ENCODE results near the gene STX16.
A peak's percentile ranks its signal among the peaks of the same experiment; 100 is the strongest.

STX16 gene

DNA sequence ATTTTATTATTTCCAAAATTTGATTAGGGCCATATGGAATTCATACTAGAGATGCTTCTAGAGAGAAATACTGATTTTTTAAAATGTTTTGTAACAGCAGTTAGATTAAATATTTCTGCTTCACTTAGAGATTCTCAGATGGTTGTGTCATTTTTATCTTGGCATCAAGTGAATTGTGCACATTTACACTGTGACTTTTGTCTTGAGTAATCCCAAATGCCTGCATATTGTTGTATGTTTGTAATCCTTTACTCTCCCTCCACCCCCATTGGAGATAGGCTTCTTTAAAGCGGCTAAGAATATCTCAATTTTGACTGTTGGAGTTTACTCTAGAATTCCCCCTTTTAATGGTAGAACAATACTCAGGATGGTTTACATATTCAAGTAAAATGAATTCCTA, 19.0 kb downstream of the STX16 start:
- H3K27me3 ChIP-seq (replicated peaks; ENCODE audit: control insufficient read depth, insufficient read depth, low read length): no peaks in the 10 kb centered on the region
- H3K4me1 ChIP-seq (ENCODE audit: control insufficient read depth, insufficient read depth, low read length): peaks cover 15% of the 10 kb centered on the region
- no peak overlapping the region for H3K4me3 ChIP-seq (ENCODE audit: low read length)
- no peak overlapping the region for H3K9ac ChIP-seq (ENCODE audit: low read length)
- H3K9me3 ChIP-seq (ENCODE audit: control insufficient read depth, low read length): no peaks in the 10 kb centered on the region
- DNase-seq (ENCODE audit: low read depth): peak; percentile 76
- H3K36me3 ChIP-seq (ENCODE audit: control insufficient read depth, insufficient read depth, low read length, severe bottlenecking): peaks cover 70% of the 10 kb centered on the region

- no peak for DNase-seq (ENCODE audit: low read depth)
- Histone ChIP-seq H3K9ac (ENCODE audit: low read length) (no peak overlapping the region), H3K4me3 (ENCODE audit: low read length) (no peak overlapping the region), H3K9me3 (ENCODE audit: control insufficient read depth, low read length) (no peaks in the 10 kb centered on the region), H3K4me1 (ENCODE audit: control insufficient read depth, insufficient read depth, low read length) (peaks cover 15% of the 10 kb centered on the region), H3K27me3 (replicated peaks; ENCODE audit: control insufficient read depth, insufficient read depth, low read length) (no peaks in the 10 kb centered on the region), H3K36me3 (ENCODE audit: control insufficient read depth, insufficient read depth, low read length, severe bottlenecking) (peaks cover 76% of the 10 kb centered on the region)
Observed at GRCh38 chr20:58670659-58671058, 19.6 kb downstream of the STX16 start.

- H3K36me3 ChIP-seq (ENCODE audit: control insufficient read depth, insufficient read depth, low read length, severe bottlenecking): peaks cover 84% of the 10 kb centered on the region
- no peaks in the 10 kb centered on the region for H3K9me3 ChIP-seq (ENCODE audit: control insufficient read depth, low read length)
- no peak overlapping the region for H3K9ac ChIP-seq (ENCODE audit: low read length)
- H3K4me1 ChIP-seq (ENCODE audit: control insufficient read depth, insufficient read depth, low read length): peaks cover 15% of the 10 kb centered on the region
- no peak overlapping the region for H3K4me3 ChIP-seq (ENCODE audit: low read length)
- no peaks in the 10 kb centered on the region for H3K27me3 ChIP-seq (replicated peaks; ENCODE audit: control insufficient read depth, insufficient read depth, low read length)
- no peak for DNase-seq (ENCODE audit: low read depth)
Observed at GRCh38 chr20:58673119-58673518, 22.0 kb downstream of the STX16 start.

GRCh38 chr20:58675146-58675584, 24.1 kb downstream of the STX16 start:
- no peak overlapping the region for H3K9ac ChIP-seq (ENCODE audit: low read length)
- no peak for DNase-seq (ENCODE audit: low read depth)
- H3K4me3 ChIP-seq (ENCODE audit: low read length): no peak overlapping the region
- peaks cover 88% of the 10 kb centered on the region for H3K36me3 ChIP-seq (ENCODE audit: control insufficient read depth, insufficient read depth, low read length, severe bottlenecking)
- H3K27me3 ChIP-seq (replicated peaks; ENCODE audit: control insufficient read depth, insufficient read depth, low read length): no peaks in the 10 kb centered on the region
- no peaks in the 10 kb centered on the region for H3K9me3 ChIP-seq (ENCODE audit: control insufficient read depth, low read length)
- H3K4me1 ChIP-seq (ENCODE audit: control insufficient read depth, insufficient read depth, low read length): peaks cover 5% of the 10 kb centered on the region

GRCh38 chr20:58675641-58676040, 24.6 kb downstream of the STX16 start:
- Histone ChIP-seq H3K9me3 (ENCODE audit: control insufficient read depth, low read length) (no peaks in the 10 kb centered on the region), H3K9ac (ENCODE audit: low read length) (no peak overlapping the region), H3K4me3 (ENCODE audit: low read length) (no peak overlapping the region), H3K27me3 (replicated peaks; ENCODE audit: control insufficient read depth, insufficient read depth, low read length) (no peaks in the 10 kb centered on the region), H3K4me1 (ENCODE audit: control insufficient read depth, insufficient read depth, low read length) (peaks cover under 1% of the 10 kb centered on the region), H3K36me3 (ENCODE audit: control insufficient read depth, insufficient read depth, low read length, severe bottlenecking) (peaks cover 88% of the 10 kb centered on the region)
- DNase-seq (ENCODE audit: low read depth): no peak

GRCh38 chr20:58676161-58676560, 25.1 kb downstream of the STX16 start:
- no peak for DNase-seq (ENCODE audit: low read depth)
- H3K27me3 ChIP-seq (replicated peaks; ENCODE audit: control insufficient read depth, insufficient read depth, low read length): no peaks in the 10 kb centered on the region
- H3K4me1 ChIP-seq (ENCODE audit: control insufficient read depth, insufficient read depth, low read length): no peaks in the 10 kb centered on the region
- H3K9me3 ChIP-seq (ENCODE audit: control insufficient read depth, low read length): no peaks in the 10 kb centered on the region
- H3K36me3 ChIP-seq (ENCODE audit: control insufficient read depth, insufficient read depth, low read length, severe bottlenecking): peaks cover 86% of the 10 kb centered on the region
- H3K4me3 ChIP-seq (ENCODE audit: low read length): no peak overlapping the region
- no peak overlapping the region for H3K9ac ChIP-seq (ENCODE audit: low read length)

- Histone ChIP-seq H3K9me3 (ENCODE audit: control insufficient read depth, low read length) (no peaks in the 10 kb centered on the region), H3K9ac (ENCODE audit: low read length) (no peak overlapping the region), H3K4me3 (ENCODE audit: low read length) (no peak overlapping the region), H3K27me3 (replicated peaks; ENCODE audit: control insufficient read depth, insufficient read depth, low read length) (no peaks in the 10 kb centered on the region), H3K4me1 (ENCODE audit: control insufficient read depth, insufficient read depth, low read length) (no peaks in the 10 kb centered on the region), H3K36me3 (ENCODE audit: control insufficient read depth, insufficient read depth, low read length, severe bottlenecking) (peaks cover 84% of the 10 kb centered on the region)
- DNase-seq (ENCODE audit: low read depth): no peak
Observed at GRCh38 chr20:58677079-58677604, 26.1 kb downstream of the STX16 start.

DNA sequence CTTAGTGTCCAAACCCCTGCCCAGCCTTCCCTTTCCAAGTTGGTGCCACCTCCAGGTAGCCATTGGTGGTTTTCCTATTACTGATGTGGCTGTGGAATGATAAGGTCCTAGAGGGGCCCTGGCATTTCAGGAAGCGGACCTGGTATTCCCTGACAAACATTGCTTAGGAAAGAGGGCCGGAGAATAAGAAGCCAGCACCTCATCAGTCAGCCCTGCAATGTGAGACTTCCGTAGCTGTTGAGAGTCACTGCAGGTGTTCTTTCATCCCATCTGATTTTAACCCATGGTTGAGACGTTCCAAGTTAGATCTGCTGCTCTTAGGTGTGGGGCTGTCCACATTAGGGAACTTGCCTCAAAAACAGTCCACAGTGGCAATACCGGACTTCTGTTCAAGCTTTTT, 26.7 kb downstream of the STX16 start:
- DNase-seq (ENCODE audit: low read depth): no peak
- H3K4me1 ChIP-seq (ENCODE audit: control insufficient read depth, insufficient read depth, low read length): no peaks in the 10 kb centered on the region
- no peak overlapping the region for H3K9ac ChIP-seq (ENCODE audit: low read length)
- H3K9me3 ChIP-seq (ENCODE audit: control insufficient read depth, low read length): no peaks in the 10 kb centered on the region
- H3K27me3 ChIP-seq (replicated peaks; ENCODE audit: control insufficient read depth, insufficient read depth, low read length): no peaks in the 10 kb centered on the region
- peaks cover 80% of the 10 kb centered on the region for H3K36me3 ChIP-seq (ENCODE audit: control insufficient read depth, insufficient read depth, low read length, severe bottlenecking)
- no peak overlapping the region for H3K4me3 ChIP-seq (ENCODE audit: low read length)

DNA sequence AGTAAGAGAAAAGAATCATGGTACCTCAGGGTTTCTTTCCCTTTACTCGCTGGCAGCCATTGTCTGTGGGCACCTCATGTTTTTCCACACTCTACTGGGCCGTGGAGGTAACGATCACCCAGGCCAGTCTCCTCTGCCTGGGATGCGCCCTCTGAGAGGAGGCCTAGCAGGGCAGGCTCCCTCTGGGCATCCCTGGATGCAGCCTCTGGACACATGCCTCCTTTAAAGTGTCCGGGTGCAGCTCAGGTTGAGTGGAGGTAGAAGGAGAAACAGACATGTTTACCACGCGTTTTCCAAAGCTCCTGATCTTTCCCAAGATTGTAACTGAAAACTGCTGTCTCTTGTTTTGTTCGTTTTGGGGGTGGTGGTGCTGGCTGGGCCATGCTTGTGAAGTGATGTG, 27.7 kb downstream of the STX16 start:
- Histone ChIP-seq H3K27me3 (replicated peaks; ENCODE audit: control insufficient read depth, insufficient read depth, low read length) (no peaks in the 10 kb centered on the region), H3K36me3 (ENCODE audit: control insufficient read depth, insufficient read depth, low read length, severe bottlenecking) (peaks cover 73% of the 10 kb centered on the region), H3K9ac (ENCODE audit: low read length) (no peak overlapping the region), H3K4me3 (ENCODE audit: low read length) (no peak overlapping the region), H3K9me3 (ENCODE audit: control insufficient read depth, low read length) (no peaks in the 10 kb centered on the region), H3K4me1 (ENCODE audit: control insufficient read depth, insufficient read depth, low read length) (no peaks in the 10 kb centered on the region)
- DNase-seq (ENCODE audit: low read depth): no peak

- no peaks in the 10 kb centered on the region for H3K27me3 ChIP-seq (replicated peaks; ENCODE audit: control insufficient read depth, insufficient read depth, low read length)
- H3K4me1 ChIP-seq (ENCODE audit: control insufficient read depth, insufficient read depth, low read length): no peaks in the 10 kb centered on the region
- DNase-seq (ENCODE audit: low read depth): no peak
- peaks cover 35% of the 10 kb centered on the region for H3K36me3 ChIP-seq (ENCODE audit: control insufficient read depth, insufficient read depth, low read length, severe bottlenecking)
- no peaks in the 10 kb centered on the region for H3K9me3 ChIP-seq (ENCODE audit: control insufficient read depth, low read length)
- H3K4me3 ChIP-seq (ENCODE audit: low read length): no peak overlapping the region
- H3K9ac ChIP-seq (ENCODE audit: low read length): no peak overlapping the region
Observed at GRCh38 chr20:58682656-58683531, 31.8 kb downstream of the STX16 start.

GRCh38 chr20:58684291-58684690, 33.2 kb downstream of the STX16 start:
- H3K9ac ChIP-seq (ENCODE audit: low read length): no peak overlapping the region
- H3K27me3 ChIP-seq (replicated peaks; ENCODE audit: control insufficient read depth, insufficient read depth, low read length): no peaks in the 10 kb centered on the region
- H3K4me1 ChIP-seq (ENCODE audit: control insufficient read depth, insufficient read depth, low read length): no peaks in the 10 kb centered on the region
- no peak overlapping the region for H3K4me3 ChIP-seq (ENCODE audit: low read length)
- H3K9me3 ChIP-seq (ENCODE audit: control insufficient read depth, low read length): no peaks in the 10 kb centered on the region
- peaks cover 25% of the 10 kb centered on the region for H3K36me3 ChIP-seq (ENCODE audit: control insufficient read depth, insufficient read depth, low read length, severe bottlenecking)
- DNase-seq (ENCODE audit: low read depth): no peak
